GM23338 (cell line): ENCODE data around the gene PAX3. TPM values are rescaled to one million over a fixed set of nuclear protein-coding genes. Genes with fewer than 3 reads are reported as not detected.

Experiments
- ATAC-seq: fragments of 200-7000 bp; cut with Tn5 transposase; 3 replicates; pipeline ENCODE4 v1.9.1; 2020
- DNase-seq: peaks from one replicate; pipeline ENCODE4 v3.0.0-alpha.2; 2015; ENCODE audit warnings: low spot score
- H2AFZ ChIP-seq: fragments of 200-600 bp; sonication (generic); 2 replicates; pipeline ENCODE4 v1.8.0; 2016; ENCODE audit warnings: antibody characterized with exemption, mild to moderate bottlenecking, moderate library complexity
- H3F3A ChIP-seq: fragments of 200-600 bp; sonication (generic); replicated peaks from 2 replicates; pipeline ENCODE4 v1.8.0; 2017; ENCODE audit warnings: antibody characterized with exemption, mixed run types, low read depth
- H3K27ac ChIP-seq: fragments of 200-600 bp; sonication (generic); 2 replicates; pipeline ENCODE4 v1.6.1; 2016; ENCODE audit warnings: low read depth
- H3K27me3 ChIP-seq: fragments of 200-600 bp; sonication (generic); 2 replicates; pipeline ENCODE4 v1.8.0; 2016; ENCODE audit warnings: mild to moderate bottlenecking, mixed run types, moderate library complexity; ENCODE audit not compliant: insufficient read depth
- H3K36me3 ChIP-seq: fragments of 200-600 bp; sonication (generic); 2 replicates; pipeline ENCODE4 v1.8.0; 2016; ENCODE audit warnings: mild to moderate bottlenecking; ENCODE audit not compliant: insufficient read depth
- H3K4me1 ChIP-seq: fragments of 200-600 bp; sonication (generic); 2 replicates; pipeline ENCODE4 v1.8.0; 2016; ENCODE audit warnings: mild to moderate bottlenecking, moderate library complexity; ENCODE audit not compliant: insufficient read depth
- H3K4me2 ChIP-seq: fragments of 200-600 bp; sonication (generic); 2 replicates; pipeline ENCODE4 v1.7.1; 2017; ENCODE audit warnings: mixed run types
- H3K4me3 ChIP-seq: fragments of 200-600 bp; sonication (generic); 2 replicates; pipeline ENCODE4 v1.6.1; 2016; ENCODE audit warnings: mixed run types
- H3K79me2 ChIP-seq: fragments of 200-600 bp; sonication (generic); replicated peaks from 2 replicates; pipeline ENCODE4 v1.8.0; 2017; ENCODE audit warnings: mild to moderate bottlenecking; ENCODE audit not compliant: insufficient read depth
- H3K9me2 ChIP-seq: fragments of 200-600 bp; sonication (generic); 2 replicates; pipeline ENCODE4 v1.8.0; 2017; ENCODE audit not compliant: insufficient read depth
- H4K20me1 ChIP-seq: fragments of 200-600 bp; sonication (generic); replicated peaks from 2 replicates; pipeline ENCODE4 v1.8.0; 2017; ENCODE audit warnings: mild to moderate bottlenecking; ENCODE audit not compliant: insufficient read depth
- H3K27ac Mint-ChIP-seq: 2 replicates; pipeline ENCODE4 v1.8.0; 2020; ENCODE audit warnings: inconsistent platforms, mild to moderate bottlenecking, moderate library complexity, mixed read lengths
- H3K27me3 Mint-ChIP-seq: 3 replicates; pipeline ENCODE4 v1.8.0; 2022; ENCODE audit warnings: low read depth, mild to moderate bottlenecking, moderate library complexity, mixed read lengths, inconsistent platforms; ENCODE audit not compliant: insufficient read depth, poor library complexity
- H3K36me3 Mint-ChIP-seq: 3 replicates; pipeline ENCODE4 v1.8.0; 2021; ENCODE audit warnings: low read depth, mild to moderate bottlenecking, inconsistent platforms, moderate library complexity, mixed read lengths
- H3K4me1 Mint-ChIP-seq: 3 replicates; pipeline ENCODE4 v1.8.0; 2020; ENCODE audit warnings: mild to moderate bottlenecking, inconsistent platforms, mixed read lengths
- H3K4me3 Mint-ChIP-seq: 3 replicates; pipeline ENCODE4 v1.8.0; 2021; ENCODE audit warnings: moderate library complexity, mild to moderate bottlenecking, inconsistent platforms, mixed read lengths
- H3K9me3 Mint-ChIP-seq: 3 replicates; pipeline ENCODE4 v1.8.0; 2020; ENCODE audit warnings: moderate library complexity, mild to moderate bottlenecking, inconsistent platforms, mixed read lengths
- EZH2 ChIP-seq: fragments of 200-600 bp; sonication (generic); IDR thresholded peaks from one replicate; pipeline ENCODE4 v1.8.0; 2017; ENCODE audit warnings: antibody characterized with exemption, mild to moderate bottlenecking, low read depth; ENCODE audit not compliant: unreplicated experiment
- EZH2phosphoT487 ChIP-seq: fragments of 200-600 bp; sonication (generic); IDR thresholded peaks from one replicate; pipeline ENCODE4 v1.8.1; 2018; ENCODE audit warnings: antibody characterized with exemption; ENCODE audit not compliant: unreplicated experiment
- ZNF331 ChIP-seq: fragments of 250-450 bp; sonication (Bioruptor Pico); IDR thresholded peaks from 2 replicates; pipeline ENCODE4 v1.5.0; 2020; ENCODE audit warnings: low read depth, mild to moderate bottlenecking, moderate library complexity
- polyA plus RNA-seq: library from polyadenylated mRNA; unstranded; fragments of >200 nt; fragmentation: Nextera tagmentation; extraction: Ambion mirVana; gene quantifications from 2 replicates; pipeline ENCODE4 v1.2.1, GENCODE V29; 2016
- total RNA-seq: library from RNA; depleted of rRNA; stranded (reverse); fragments of >200 nt; shearing (Covaris generic); gene quantifications from 2 replicates; pipeline ENCODE4 v1.2.3, GENCODE V29; 2014
- TF ChIP-seq, protein P1 (sequence below): fragments of 250-450 bp; sonication (Bioruptor Pico); IDR thresholded peaks from 2 replicates; pipeline ENCODE4 v1.5.0; 2020; ENCODE audit warnings: mild to moderate bottlenecking, moderate library complexity

The PAX3 gene
- total and polyA plus RNA-seq, 2 experiments from 2014 or later = not detected

GRCh38 chr2:222302178-222303018 lies 3.6 kb upstream of the PAX3 start:
- Mint-ChIP-seq H3K36me3 (no peaks in the 10 kb centered on the region; the same call in 2 of the 3 replicates), H3K27ac (no peak overlapping the region), H3K9me3 (peaks cover 7% of the 10 kb centered on the region; the same call in 2 of the 3 replicates), H3K4me1 (peaks cover 81% of the 10 kb centered on the region), H3K27me3 (peaks cover 100% of the 10 kb centered on the region), H3K4me3 (peak overlapping the region; percentile 42; the same call in 2 of the 3 replicates)
- DNase-seq (peak; percentile 58), ATAC-seq (no peak)
- Histone ChIP-seq H3K4me1 (peaks cover 74% of the 10 kb centered on the region), H3K4me2 (peak overlapping the region; percentile 78), H3F3A (peaks cover 42% of the 10 kb centered on the region), H3K79me2 (no peaks in the 10 kb centered on the region), H2AFZ (no peak overlapping the region), H3K9me2 (no peaks in the 10 kb centered on the region), H4K20me1 (peaks cover 52% of the 10 kb centered on the region), H3K27ac (no peak overlapping the region), H3K27me3 (peaks cover 100% of the 10 kb centered on the region), H3K36me3 (no peaks in the 10 kb centered on the region), H3K4me3 (peak overlapping the region; percentile 41; the same call in 1 of the 2 replicates)
- TF ChIP-seq EZH2 = peak; percentile 98
- peak; percentile 73 for TF ChIP-seq EZH2phosphoT487
- TF ChIP-seq, protein P1, sequence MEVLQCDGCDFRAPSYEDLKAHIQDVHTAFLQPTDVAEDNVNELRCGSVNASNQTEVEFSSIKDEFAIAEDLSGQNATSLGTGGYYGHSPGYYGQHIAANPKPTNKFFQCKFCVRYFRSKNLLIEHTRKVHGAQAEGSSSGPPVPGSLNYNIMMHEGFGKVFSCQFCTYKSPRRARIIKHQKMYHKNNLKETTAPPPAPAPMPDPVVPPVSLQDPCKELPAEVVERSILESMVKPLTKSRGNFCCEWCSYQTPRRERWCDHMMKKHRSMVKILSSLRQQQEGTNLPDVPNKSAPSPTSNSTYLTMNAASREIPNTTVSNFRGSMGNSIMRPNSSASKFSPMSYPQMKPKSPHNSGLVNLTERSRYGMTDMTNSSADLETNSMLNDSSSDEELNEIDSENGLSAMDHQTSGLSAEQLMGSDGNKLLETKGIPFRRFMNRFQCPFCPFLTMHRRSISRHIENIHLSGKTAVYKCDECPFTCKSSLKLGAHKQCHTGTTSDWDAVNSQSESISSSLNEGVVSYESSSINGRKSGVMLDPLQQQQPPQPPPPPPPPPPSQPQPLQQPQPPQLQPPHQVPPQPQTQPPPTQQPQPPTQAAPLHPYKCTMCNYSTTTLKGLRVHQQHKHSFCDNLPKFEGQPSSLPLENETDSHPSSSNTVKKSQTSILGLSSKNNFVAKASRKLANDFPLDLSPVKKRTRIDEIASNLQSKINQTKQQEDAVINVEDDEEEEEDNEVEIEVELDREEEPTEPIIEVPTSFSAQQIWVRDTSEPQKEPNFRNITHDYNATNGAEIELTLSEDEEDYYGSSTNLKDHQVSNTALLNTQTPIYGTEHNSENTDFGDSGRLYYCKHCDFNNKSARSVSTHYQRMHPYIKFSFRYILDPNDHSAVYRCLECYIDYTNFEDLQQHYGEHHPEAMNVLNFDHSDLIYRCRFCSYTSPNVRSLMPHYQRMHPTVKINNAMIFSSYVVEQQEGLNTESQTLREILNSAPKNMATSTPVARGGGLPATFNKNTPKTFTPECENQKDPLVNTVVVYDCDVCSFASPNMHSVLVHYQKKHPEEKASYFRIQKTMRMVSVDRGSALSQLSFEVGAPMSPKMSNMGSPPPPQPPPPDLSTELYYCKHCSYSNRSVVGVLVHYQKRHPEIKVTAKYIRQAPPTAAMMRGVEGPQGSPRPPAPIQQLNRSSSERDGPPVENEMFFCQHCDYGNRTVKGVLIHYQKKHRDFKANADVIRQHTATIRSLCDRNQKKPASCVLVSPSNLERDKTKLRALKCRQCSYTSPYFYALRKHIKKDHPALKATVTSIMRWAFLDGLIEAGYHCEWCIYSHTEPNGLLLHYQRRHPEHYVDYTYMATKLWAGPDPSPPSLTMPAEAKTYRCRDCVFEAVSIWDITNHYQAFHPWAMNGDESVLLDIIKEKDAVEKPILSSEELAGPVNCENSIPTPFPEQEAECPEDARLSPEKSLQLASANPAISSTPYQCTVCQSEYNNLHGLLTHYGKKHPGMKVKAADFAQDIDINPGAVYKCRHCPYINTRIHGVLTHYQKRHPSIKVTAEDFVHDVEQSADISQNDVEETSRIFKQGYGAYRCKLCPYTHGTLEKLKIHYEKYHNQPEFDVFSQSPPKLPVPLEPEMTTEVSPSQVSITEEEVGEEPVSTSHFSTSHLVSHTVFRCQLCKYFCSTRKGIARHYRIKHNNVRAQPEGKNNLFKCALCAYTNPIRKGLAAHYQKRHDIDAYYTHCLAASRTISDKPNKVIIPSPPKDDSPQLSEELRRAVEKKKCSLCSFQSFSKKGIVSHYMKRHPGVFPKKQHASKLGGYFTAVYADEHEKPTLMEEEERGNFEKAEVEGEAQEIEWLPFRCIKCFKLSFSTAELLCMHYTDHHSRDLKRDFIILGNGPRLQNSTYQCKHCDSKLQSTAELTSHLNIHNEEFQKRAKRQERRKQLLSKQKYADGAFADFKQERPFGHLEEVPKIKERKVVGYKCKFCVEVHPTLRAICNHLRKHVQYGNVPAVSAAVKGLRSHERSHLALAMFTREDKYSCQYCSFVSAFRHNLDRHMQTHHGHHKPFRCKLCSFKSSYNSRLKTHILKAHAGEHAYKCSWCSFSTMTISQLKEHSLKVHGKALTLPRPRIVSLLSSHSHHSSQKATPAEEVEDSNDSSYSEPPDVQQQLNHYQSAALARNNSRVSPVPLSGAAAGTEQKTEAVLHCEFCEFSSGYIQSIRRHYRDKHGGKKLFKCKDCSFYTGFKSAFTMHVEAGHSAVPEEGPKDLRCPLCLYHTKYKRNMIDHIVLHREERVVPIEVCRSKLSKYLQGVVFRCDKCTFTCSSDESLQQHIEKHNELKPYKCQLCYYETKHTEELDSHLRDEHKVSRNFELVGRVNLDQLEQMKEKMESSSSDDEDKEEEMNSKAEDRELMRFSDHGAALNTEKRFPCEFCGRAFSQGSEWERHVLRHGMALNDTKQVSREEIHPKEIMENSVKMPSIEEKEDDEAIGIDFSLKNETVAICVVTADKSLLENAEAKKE (CRISPR knock-in tag) = no peak

DNA sequence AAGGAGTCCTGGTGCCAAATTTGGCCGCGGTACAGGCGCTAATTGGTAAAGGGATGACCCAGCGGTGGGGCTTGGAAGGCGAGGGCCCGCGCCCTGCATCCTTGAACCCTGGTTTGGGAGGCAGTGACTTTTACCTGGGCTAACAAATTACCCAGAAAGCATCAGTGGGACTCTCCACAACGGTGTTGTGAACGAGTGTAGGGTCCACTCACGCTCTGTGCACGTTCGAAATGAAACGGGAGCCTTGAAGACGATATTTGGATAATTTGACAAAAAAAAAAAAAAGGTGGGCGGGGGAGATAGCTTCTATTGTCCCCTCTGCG lies 3.0 kb upstream of the PAX3 start:
- peaks cover 100% of the 10 kb centered on the region for H3K27me3 ChIP-seq
- peaks cover 54% of the 10 kb centered on the region for H4K20me1 ChIP-seq
- H3K79me2 ChIP-seq = no peaks in the 10 kb centered on the region
- Mint-ChIP-seq H3K36me3 (no peaks in the 10 kb centered on the region; the same call in 2 of the 3 replicates), H3K4me1 (peaks cover 81% of the 10 kb centered on the region), H3K27ac (no peak overlapping the region), H3K4me3 (peak overlapping the region; percentile 42; the same call in 1 of the 3 replicates), H3K27me3 (peaks cover 100% of the 10 kb centered on the region), H3K9me3 (peaks cover 5% of the 10 kb centered on the region; the same call in 2 of the 3 replicates)
- peak; percentile 10 for TF ChIP-seq EZH2phosphoT487
- peak; percentile 55 for TF ChIP-seq EZH2
- TF ChIP-seq ZNF331 (CRISPR knock-in tag) = no peak
- peaks cover 70% of the 10 kb centered on the region for H3K4me1 ChIP-seq
- no peak overlapping the region; the same call in 1 of the 2 replicates for H2AFZ ChIP-seq
- H3K9me2 ChIP-seq = no peaks in the 10 kb centered on the region
- H3K27ac ChIP-seq = no peak overlapping the region
- H3K4me2 ChIP-seq = peak overlapping the region; percentile 78
- ATAC-seq (no peak), DNase-seq (no peak)
- H3K36me3 ChIP-seq = no peaks in the 10 kb centered on the region
- H3K4me3 ChIP-seq = peak overlapping the region; percentile 34; the same call in 1 of the 2 replicates
- peaks cover 44% of the 10 kb centered on the region for H3F3A ChIP-seq
